ENCODE measurements around the gene TUBA1C.

DNA sequence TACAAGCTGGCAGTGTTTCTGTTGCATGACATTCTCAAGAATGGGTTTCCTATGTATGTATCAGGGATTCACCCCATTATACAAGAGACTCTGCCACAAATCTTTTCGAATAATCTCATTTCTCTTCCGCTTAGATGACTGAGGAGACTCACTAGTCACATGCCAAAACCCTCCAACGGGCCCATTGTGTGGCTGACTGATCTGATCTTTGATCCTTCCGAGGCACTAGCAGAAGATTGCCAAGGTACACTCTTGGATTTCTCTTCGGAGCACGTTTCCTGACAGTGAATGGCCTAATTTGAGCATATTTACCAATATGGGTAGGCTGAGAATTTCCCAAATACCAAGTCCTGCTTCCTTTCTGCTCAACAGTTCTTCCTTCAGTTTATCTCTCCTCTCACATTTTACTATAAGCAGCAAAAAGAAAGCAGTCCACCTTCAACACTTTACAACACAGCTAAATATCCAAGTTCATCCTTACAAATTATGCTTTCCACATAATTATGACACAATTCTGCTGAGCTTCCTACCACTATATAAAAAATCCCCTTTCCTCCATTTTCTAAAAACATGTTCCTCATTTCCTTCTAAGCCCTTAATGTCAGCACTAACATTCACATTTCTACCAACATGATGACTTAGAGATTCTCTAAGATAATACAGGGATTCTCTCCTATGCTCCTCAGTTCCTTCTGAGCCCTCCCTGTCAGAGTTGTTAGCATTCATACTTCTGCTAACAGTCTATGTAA, 41.1 kb downstream of the TUBA1C start:
- TF ChIP-seq CTCF (IDR thresholded peaks at IDR 0.05) (no peak), POLR2A (IDR thresholded peaks at IDR 0.05) (no peak), POLR2AphosphoS5 (IDR thresholded peaks at IDR 0.05; ENCODE audit: insufficient read depth in 1 of 2, low read depth in 1 of 2) (no peak)
